Measurements from ENCODE around the gene SPPL2C.

- TF ChIP-seq HDAC6 (IDR thresholded peaks at IDR 0.05; ENCODE audit: unreplicated experiment) (no peak), CREM (IDR thresholded peaks at IDR 0.05; ENCODE audit: low read depth) (no peak), CEBPB (IDR thresholded peaks at IDR 0.05; ENCODE audit: borderline replicate concordance in 1 of 2, low read depth in 2 of 2, low read length in 2 of 2) (no peak), POLR2A (IDR thresholded peaks at IDR 0.05; ENCODE audit: low read depth, low read length) (no peak), RAD21 (IDR thresholded peaks at IDR 0.05; ENCODE audit: insufficient read depth, low read depth, low read length) (no peak), ZBTB40 (IDR thresholded peaks at IDR 0.05; ENCODE audit: borderline replicate concordance) (no peak)
Measured at GRCh38 chr17:45809499-45809898, 35.2 kb upstream of the SPPL2C start.
